HL-60 (cell line): Measurements from ENCODE around the gene ANO3.

Experiments used
- CTCF ChIP-seq: IDR thresholded peaks from one replicate; pipeline ENCODE4 v1.5.1; 2011; ENCODE audit warnings: low read length, control low read depth, inconsistent platforms; ENCODE audit not compliant: insufficient read depth
- GABPA ChIP-seq: IDR thresholded peaks from 2 replicates; pipeline ENCODE4 v1.6.1; 2012; ENCODE audit warnings: low read depth
- POLR2AphosphoS5 ChIP-seq: IDR thresholded peaks from 2 replicates; pipeline ENCODE4 v1.6.1; 2012; ENCODE audit warnings: low read depth
- REST ChIP-seq: IDR thresholded peaks from 2 replicates; pipeline ENCODE4 v1.6.1; 2012; ENCODE audit warnings: low read depth; ENCODE audit not compliant: insufficient replicate concordance
- SPI1 ChIP-seq: IDR thresholded peaks from 2 replicates; pipeline ENCODE4 v1.6.1; 2012; ENCODE audit warnings: low read depth, mild to moderate bottlenecking, borderline replicate concordance

DNA sequence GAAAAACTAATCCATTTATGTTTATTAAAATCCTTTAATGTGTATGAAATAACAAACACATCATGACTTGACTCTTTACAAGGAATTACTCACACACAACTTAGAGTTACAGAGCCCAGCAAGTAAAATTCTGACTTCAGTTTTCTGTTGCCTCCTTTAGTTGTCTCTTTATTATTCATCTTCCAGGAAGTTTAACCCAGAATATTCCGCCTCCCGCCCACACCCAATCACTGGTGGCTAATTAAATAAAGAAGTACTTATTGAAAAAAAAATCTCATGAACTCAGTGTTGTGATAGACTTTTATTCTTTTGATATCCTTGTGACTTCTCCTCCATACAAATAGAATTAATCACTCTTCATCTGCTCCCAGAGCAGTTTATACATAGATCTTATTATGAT is 178.2 kb downstream of the ANO3 start:
- no peak for TF ChIP-seq CTCF
- no peak for TF ChIP-seq GABPA
- TF ChIP-seq REST: no peak
- no peak for TF ChIP-seq POLR2AphosphoS5
- no peak for TF ChIP-seq SPI1
